KMS-11 (cell line): ENCODE measurements around the gene PSMD5.

Experiments
- H2AFZ ChIP-seq: fragments of 200-600 bp; sonication (generic); 2 replicates; pipeline ENCODE4 v1.6.1; 2016; ENCODE audit warnings: antibody characterized with exemption, mixed run types, low read depth
- H3K27ac ChIP-seq: fragments of 200-600 bp; sonication (generic); 2 replicates; pipeline ENCODE4 v1.6.1; 2016; ENCODE audit warnings: mild to moderate bottlenecking, mixed run types
- H3K27me3 ChIP-seq: fragments of 200-600 bp; sonication (generic); 2 replicates; pipeline ENCODE4 v1.6.1; 2017; ENCODE audit warnings: mild to moderate bottlenecking, low read depth, mixed run types, moderate library complexity; ENCODE audit not compliant: insufficient read depth
- H3K36me3 ChIP-seq: fragments of 200-600 bp; sonication (generic); 2 replicates; pipeline ENCODE4 v1.6.1; 2017; ENCODE audit warnings: mild to moderate bottlenecking, mixed run types; ENCODE audit not compliant: insufficient read depth
- H3K4me1 ChIP-seq: fragments of 200-600 bp; sonication (generic); 2 replicates; pipeline ENCODE4 v1.6.1; 2016; ENCODE audit warnings: mild to moderate bottlenecking, low read depth, mixed run types; ENCODE audit not compliant: poor library complexity, severe bottlenecking
- H3K4me2 ChIP-seq: fragments of 200-600 bp; sonication (generic); 2 replicates; pipeline ENCODE4 v1.7.0; 2016; ENCODE audit warnings: mild to moderate bottlenecking, mixed run types
- H3K4me3 ChIP-seq: fragments of 200-600 bp; sonication (generic); IDR thresholded peaks from 2 replicates; pipeline ENCODE4 v1.6.1; 2017; ENCODE audit warnings: low read depth, low read length, mixed read lengths; ENCODE audit not compliant: insufficient read depth
- H3K79me2 ChIP-seq: fragments of 200-600 bp; sonication (generic); 2 replicates; pipeline ENCODE4 v1.6.1; 2016; ENCODE audit warnings: low read depth, mixed run types; ENCODE audit not compliant: insufficient read depth
- H3K9ac ChIP-seq: fragments of 200-600 bp; sonication (generic); 2 replicates; pipeline ENCODE4 v1.6.1; 2016; ENCODE audit warnings: mild to moderate bottlenecking, mixed run types
- H4K20me1 ChIP-seq: fragments of 200-600 bp; sonication (generic); 2 replicates; pipeline ENCODE4 v1.6.1; 2016; ENCODE audit warnings: mild to moderate bottlenecking, mixed run types; ENCODE audit not compliant: insufficient read depth
- CTCF ChIP-seq: fragments of 200-600 bp; sonication (generic); conservative IDR thresholded peaks from 2 replicates; pipeline ENCODE4 v1.6.1; 2017; ENCODE audit warnings: low read depth, mild to moderate bottlenecking, antibody characterized with exemption, low read length, moderate library complexity, mixed read lengths

The PSMD5 gene

GRCh38 chr9:120885958-120886357 lies 43.2 kb upstream of the PSMD5 start:
- H3K9ac ChIP-seq = no peak overlapping the region
- no peak overlapping the region for H3K27ac ChIP-seq
- H3K4me3 ChIP-seq = no peak overlapping the region
- peaks cover 68% of the 10 kb centered on the region for H3K4me1 ChIP-seq
- H3K4me2 ChIP-seq = no peak overlapping the region
- no peaks in the 10 kb centered on the region for H3K79me2 ChIP-seq
- H4K20me1 ChIP-seq = no peaks in the 10 kb centered on the region
- no peaks in the 10 kb centered on the region for H3K27me3 ChIP-seq
- no peaks in the 10 kb centered on the region for H3K36me3 ChIP-seq
- TF ChIP-seq CTCF = no peak
- H2AFZ ChIP-seq = no peak overlapping the region

GRCh38 chr9:120885457-120885856 lies 42.7 kb upstream of the PSMD5 start:
- no peak overlapping the region for H3K9ac ChIP-seq
- H4K20me1 ChIP-seq = no peaks in the 10 kb centered on the region
- TF ChIP-seq CTCF = no peak
- no peaks in the 10 kb centered on the region for H3K79me2 ChIP-seq
- H3K4me3 ChIP-seq = no peak overlapping the region
- no peak overlapping the region for H3K4me2 ChIP-seq
- H3K27ac ChIP-seq = no peak overlapping the region
- H2AFZ ChIP-seq = no peak overlapping the region
- peaks cover 63% of the 10 kb centered on the region for H3K4me1 ChIP-seq
- no peaks in the 10 kb centered on the region for H3K36me3 ChIP-seq
- no peaks in the 10 kb centered on the region for H3K27me3 ChIP-seq

- H3K27me3 ChIP-seq = no peaks in the 10 kb centered on the region
- no peak overlapping the region; the same call in 1 of the 2 replicates for H3K27ac ChIP-seq
- no peaks in the 10 kb centered on the region for H4K20me1 ChIP-seq
- no peak overlapping the region for H3K4me3 ChIP-seq
- H2AFZ ChIP-seq = no peak overlapping the region
- H3K36me3 ChIP-seq = no peaks in the 10 kb centered on the region
- H3K4me2 ChIP-seq = peak overlapping the region; percentile 60
- peaks cover 3% of the 10 kb centered on the region; the same call in 1 of the 2 replicates for H3K79me2 ChIP-seq
- H3K9ac ChIP-seq = no peak overlapping the region
- H3K4me1 ChIP-seq = peaks cover 65% of the 10 kb centered on the region
- no peak for TF ChIP-seq CTCF
Observed at GRCh38 chr9:120883608-120883996, 40.9 kb upstream of the PSMD5 start.

- TF ChIP-seq CTCF = no peak
- Histone ChIP-seq H3K4me2 (peak overlapping the region; percentile 60), H3K4me1 (peaks cover 70% of the 10 kb centered on the region), H3K27me3 (no peaks in the 10 kb centered on the region), H3K79me2 (peaks cover 6% of the 10 kb centered on the region; the same call in 1 of the 2 replicates), H3K4me3 (no peak overlapping the region), H2AFZ (peak overlapping the region; percentile 34; the same call in 1 of the 2 replicates), H3K27ac (peak overlapping the region; percentile 50; the same call in 1 of the 2 replicates), H3K9ac (peak overlapping the region; percentile 18; the same call in 1 of the 2 replicates), H3K36me3 (no peaks in the 10 kb centered on the region), H4K20me1 (no peaks in the 10 kb centered on the region)
Observed at GRCh38 chr9:120882935-120883607, 40.3 kb upstream of the PSMD5 start.
